HG02885 (cell line): ENCODE data around the gene SARDH.

Source experiments
- ATAC-seq: cut with Tn5 transposase; IDR thresholded peaks from one replicate; pipeline ENCODE4 v1.9.1; 2021; ENCODE audit warnings: mild to moderate bottlenecking; ENCODE audit not compliant: unreplicated experiment, poor library complexity

The SARDH gene

DNA sequence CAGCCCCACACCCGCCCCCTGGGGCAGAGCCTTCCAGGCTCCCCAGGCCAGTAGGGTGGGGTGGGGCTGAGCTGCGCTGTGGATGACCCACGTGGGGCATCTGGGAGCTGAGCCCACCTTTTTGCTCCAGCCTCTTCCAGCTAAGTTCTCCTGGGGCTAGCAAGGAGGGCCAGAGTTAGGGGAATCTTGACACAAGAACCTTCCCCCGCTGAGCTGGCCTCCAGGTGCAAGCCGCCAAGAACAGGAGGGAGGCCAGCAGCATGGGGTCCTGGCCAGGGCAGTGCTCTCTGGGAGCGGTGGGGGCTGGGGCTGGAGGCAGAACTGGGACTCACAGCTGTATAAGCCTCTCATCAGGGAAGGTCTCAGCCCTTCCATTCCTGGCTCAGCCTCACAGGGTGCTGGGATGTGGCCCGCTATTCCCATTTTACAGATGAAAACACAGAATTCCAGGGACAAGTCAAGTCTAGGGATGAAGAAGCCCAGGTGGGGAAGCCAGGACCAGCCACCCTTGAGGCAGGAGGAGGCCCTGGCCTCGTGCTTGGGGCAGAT, 21.5 kb downstream of the SARDH start:
- ATAC-seq, result no peak

DNA sequence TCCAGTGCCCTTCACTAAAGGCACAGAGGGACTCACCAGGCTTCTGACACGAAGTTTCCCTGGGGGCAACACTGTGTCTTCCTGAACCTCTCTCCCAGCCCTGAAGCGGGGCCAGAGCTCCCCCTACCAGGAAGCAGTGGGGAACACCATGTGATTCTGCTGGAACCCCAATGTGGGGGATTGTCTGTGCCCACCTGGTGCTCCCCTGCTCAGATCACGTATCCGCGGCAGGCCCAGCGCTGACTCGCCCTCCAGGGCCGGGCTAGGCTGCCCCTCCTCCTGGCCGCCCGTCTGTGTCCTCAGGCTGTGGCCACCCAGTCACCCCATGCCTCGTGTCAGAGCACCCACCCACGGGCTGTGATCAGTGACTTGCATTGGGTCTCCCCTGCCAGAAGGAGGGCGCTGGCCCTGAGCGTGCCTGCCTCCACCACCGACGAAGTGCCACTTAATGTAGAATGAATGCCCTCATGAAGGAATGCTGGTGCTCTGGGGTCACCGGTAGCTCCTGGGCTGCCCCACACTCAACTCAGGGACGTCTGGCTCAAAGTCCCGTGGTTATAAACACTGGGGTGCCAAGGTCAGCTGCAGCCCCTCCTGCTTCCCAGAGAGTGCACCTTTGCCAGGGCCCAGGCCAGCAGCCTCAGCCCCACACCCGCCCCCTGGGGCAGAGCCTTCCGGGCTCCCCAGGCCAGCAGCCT, 22.1 kb downstream of the SARDH start:
- ATAC-seq, result no peak

GRCh38 chr9:133715295-133715865, 22.8 kb downstream of the SARDH start:
- ATAC-seq, result no peak

DNA sequence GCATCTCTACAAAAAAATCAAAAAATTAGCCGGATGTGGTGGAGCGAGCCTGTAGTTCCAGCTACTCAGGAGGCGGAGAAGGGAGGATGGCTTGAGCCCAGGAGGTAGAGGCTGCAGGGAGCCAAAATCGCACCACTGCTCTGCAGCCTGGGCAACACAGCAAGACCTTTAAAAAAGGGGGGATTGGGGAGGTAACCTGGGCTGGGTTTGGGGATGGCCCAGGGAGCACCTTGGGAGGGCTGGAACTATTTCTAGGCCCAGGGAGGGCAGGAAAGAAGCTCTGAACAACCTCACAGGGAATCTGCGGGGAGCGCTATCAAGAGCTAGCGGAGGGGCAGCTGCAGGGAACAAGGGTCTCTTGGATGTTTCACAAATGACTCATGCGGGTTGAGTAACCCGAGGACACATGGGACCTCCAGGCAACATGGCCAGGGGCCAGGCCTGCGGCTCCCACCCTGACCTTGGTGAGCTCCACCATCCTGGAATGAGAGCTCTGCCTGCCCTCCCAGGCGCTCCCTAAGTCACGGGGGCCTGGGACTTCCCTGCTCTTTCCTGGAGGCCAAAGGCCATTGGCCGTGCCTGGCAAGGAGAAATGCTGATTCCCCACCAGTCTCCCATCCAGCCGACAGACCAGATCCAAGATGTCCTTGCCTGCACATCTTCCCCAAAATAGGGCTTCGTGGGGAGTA, 23.4 kb downstream of the SARDH start:
- no peak for ATAC-seq

GRCh38 chr9:133713960-133714495, 24.1 kb downstream of the SARDH start:
- ATAC-seq, result no peak

DNA sequence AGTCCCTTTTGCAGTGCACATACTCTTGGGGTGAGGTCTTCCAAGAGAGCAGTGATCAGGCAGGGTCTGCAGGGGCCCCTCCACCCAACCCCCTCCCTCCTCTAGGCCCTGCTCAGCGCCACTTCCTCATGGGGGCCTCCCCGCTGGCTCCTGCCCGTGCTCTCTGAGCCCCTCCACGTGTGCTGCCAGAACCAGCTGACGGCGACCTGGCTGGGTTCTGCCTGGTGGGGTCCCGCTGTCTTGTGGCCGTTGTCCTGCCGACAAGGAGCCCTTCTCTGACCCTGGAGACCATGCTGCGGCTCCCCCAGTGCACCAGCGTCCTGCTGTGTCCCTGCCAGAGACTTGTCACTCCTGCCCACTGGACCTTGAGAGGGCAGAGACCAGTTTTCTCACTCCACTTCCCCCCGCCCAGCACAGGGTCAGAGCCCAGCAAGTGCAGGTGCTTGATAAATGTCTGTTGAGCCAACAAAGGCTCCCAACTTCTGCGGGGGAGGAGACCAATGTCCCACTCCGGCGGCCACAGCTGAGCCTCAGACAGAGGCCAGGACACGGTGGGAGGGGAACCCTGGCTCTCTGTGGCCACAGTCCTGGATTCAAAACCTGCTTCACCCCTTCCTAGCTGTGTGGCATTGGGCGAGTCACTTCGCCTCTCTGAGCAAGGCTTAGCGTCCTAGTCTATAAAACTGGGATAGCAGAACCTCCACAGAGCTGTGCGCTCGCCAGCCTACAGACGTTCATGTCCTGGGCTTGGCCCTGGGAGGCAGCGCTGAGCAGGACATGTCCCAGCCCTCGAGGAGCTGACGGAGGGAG, 24.8 kb downstream of the SARDH start:
- no peak for ATAC-seq

DNA sequence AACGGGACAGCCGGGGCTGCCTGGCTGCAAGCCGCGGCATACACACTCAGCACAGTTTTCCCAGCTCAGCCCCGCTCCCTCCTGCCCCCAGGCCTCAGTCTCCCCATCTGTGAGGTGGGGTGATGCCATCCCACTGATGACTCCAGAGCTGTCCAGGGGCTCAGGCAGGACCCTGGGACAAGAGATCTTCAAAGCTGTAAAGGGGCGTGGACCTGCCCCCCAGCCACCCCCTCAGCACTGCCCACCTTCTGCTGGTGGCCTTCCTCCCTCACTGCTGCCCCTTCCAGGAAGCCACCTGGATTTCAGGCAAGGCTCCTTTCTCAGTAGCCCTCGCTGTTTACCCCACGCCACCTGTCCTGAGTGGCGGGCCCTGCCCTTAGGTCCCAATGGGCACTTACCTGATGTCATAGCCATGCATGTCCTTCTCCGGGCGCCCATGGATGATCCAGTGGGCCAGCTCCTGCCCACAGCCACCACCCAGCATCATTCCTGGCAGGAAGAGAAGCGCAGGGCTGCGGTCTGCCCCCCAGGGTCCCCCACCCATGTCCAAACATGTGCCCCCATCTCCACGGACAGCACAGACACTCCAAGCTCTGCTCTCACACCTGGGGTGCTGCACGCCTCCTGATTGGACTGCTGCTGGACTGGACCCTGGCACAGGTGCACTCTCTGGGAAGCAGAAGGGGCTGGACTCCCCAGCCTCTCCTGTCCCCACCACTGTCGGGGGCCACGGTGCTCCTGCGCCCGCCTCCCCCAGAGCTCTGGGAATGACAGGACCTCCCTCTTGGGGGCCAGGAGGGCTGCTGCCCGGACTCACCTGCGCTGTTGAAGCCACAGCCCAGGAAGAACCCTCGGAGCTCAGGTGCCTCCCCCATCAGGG, 25.7 kb downstream of the SARDH start:
- ATAC-seq, result no peak

GRCh38 chr9:133711428-133712220, 26.5 kb downstream of the SARDH start:
- no peak for ATAC-seq

DNA sequence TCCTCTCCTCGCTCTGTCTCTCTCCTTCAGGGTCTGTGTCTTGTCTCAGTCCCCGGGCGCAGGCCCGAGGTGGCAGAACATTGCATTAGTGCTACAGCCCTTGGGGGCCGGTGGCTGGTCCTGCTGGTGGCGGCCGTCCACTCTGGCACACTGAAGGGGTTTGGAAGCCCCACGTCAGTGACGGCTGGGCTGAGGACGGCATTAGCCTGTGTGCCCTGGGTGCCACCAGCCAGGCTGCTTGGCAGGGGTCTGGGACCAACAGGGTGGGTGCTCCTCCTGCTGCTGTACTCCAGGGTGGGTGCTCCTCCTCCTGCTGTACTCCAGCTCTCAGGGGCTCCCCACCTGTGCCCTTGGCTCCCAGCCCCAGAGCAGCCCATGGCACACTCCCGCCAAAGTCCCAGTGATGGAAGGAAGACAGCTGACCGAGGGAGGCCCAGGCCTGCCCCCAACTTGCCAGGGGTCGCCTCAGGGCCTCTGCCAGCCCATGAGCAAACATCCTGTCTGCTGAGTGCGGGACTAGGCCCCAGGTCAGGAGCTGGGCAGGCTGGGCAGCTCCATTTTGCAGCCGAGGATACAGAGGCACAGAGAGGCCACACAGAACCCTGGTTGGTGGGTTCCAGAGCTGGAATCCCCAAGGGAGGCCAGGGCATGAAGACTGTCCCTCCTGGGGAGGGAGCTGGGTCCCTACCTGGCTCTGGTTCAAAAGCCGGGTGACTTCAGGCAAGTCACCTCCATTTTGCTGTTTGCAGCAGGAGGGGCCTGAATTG, 27.3 kb downstream of the SARDH start:
- no peak for ATAC-seq

DNA sequence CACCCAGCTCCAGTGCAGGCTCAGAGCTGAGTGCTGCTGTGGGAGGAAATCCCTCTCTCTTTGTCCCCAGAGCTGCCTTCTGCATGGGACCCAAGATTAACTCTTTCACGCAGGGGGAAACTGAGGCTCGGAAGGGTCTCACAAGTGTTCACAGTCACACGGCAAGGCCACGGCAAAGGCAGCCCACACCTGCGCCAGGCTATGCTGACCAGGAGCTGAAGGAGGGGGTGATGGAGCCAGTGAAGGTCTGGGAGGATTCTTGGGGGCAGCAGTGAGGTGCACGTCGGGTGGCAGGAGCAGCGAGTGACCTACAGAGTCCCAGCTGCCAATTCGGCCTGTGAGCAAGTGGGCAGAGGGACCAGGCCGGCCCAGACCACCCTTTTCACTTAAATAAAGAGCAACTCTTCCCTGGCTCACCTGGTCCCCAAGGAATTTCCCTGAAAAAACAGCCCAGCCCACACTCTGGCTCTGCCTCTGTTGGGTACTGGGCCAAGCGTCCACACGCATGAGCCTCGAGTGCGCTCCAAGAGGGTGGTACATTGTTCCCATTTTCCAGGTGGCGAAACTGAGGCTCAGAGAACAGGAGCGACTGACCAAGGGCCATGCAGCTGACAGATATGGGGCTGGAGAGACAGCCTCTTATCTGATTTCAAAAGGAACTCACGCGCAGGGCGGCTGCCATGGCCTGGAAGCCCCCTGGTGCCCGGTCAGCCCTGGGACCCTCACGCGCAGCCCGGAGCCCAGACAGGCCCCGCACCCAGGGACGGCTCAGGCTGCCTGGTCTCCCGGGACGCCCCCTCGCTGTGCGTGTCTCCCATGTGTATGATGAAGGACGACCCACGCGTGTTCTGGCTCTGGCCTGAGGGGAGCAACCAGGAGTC, 28.2 kb downstream of the SARDH start:
- ATAC-seq, result no peak

- no peak for ATAC-seq
Observed at GRCh38 chr9:133709015-133709611, 29.0 kb downstream of the SARDH start.

- ATAC-seq, result no peak
Observed at GRCh38 chr9:133708246-133709014, 29.7 kb downstream of the SARDH start.

GRCh38 chr9:133707763-133708245, 30.3 kb downstream of the SARDH start:
- ATAC-seq, result no peak

DNA sequence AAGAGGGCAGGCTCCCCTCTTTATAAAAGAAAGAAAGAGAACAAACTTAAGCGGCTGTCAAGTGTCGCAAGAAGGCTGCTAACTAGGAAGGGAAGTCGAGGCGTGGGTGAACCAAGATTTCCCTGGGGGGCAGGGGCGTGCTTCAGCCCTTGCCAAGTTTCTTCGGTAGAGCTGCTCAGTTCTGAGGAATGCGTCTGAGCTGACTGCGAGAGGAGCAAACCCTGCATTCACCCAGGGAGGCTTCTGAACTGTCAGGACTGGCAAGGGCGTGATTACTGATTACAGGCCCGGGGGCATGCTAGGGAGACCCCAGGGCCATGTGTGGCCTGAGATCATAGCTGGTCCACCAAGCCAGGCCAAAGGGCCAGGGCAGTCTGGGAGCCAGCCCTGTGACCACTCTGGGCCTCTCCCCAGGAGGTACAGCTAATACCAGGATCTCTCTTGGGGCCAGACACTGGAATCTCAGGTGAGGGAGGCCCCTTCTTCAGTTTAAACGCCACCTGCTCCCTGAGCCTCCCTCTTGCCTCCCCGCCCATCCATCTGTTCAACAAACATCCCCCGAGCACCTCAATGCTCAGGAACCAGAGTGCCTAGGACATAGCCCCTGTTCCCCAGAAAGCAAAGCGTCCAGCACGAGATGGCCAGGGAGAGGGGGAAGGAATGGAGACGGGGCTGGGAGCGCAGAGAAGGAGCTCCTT, 30.9 kb downstream of the SARDH start:
- no peak for ATAC-seq
